Hematopoietic multipotent progenitor cell treated with erythropoietin and hydrocortisone succinate and interleukin-3 and kit ligand, for 4 days (in vitro differentiated cells): ENCODE data around the gene TARDBP.
"Not testable (repeated sequence)": the region's sequence is repeated elsewhere in the genome, so short reads cannot be mapped to it uniquely, and the experiment has no call there.

Experiments used
- DNase-seq: peaks from one replicate; pipeline ENCODE4 v3.0.0-alpha.2; 2015

TARDBP gene

DNA sequence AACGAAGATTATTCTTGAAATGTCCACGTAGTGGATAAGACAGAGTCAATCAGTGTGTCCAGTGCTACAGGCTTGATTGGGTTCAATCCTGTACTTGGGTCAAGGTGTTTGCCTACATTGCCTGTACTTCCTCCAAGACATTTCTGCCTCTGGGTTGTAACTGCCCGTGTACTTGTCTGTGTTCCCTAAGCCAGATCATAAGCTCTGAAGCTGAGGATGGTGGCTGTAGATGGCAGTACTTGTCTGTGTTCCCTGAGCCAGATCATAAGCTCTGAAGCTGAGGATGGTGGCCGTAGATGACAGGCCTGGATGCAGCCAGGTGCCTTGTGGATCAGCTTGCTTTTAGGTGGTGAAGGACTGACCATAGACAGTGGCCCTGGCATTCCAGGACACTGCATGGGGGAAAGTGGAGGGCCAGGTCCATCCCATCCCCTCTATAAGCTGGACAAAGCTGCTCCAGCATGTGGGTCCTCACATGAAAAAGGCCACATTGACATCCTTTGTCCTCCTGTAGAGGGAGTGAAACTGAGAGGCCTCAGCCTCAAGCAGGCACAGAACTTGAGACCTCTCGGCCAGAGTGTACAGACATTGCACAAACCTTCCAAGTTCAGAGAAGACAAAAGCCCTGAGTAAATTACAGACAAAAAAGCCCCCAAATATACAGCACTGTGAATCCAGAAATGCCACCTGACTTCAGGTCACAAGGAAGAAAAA, 49.4 kb downstream of the TARDBP start:
- peak; percentile 23 for DNase-seq

DNA sequence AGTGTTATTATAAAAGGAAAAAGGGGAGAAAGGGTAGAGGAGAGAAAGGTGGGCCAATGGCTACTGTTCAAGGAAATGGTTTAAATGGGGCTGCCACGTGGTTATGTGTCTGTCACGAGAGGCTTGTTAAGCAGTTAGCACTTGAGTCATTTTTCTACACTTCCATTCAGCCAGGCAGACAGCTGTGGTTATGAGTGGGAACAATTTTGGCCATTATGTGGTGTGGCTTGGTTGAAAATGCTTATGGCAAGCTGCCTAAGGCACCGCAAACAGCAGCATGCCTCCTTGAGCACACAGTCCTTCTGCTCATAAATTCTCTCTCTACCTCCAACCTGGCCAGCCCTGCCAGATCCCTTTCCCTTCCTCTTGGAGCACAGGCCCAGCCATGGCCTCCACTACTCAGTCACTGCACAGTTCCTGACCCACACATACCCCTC, 50.5 kb downstream of the TARDBP start:
- DNase-seq = peak; percentile 39

DNA sequence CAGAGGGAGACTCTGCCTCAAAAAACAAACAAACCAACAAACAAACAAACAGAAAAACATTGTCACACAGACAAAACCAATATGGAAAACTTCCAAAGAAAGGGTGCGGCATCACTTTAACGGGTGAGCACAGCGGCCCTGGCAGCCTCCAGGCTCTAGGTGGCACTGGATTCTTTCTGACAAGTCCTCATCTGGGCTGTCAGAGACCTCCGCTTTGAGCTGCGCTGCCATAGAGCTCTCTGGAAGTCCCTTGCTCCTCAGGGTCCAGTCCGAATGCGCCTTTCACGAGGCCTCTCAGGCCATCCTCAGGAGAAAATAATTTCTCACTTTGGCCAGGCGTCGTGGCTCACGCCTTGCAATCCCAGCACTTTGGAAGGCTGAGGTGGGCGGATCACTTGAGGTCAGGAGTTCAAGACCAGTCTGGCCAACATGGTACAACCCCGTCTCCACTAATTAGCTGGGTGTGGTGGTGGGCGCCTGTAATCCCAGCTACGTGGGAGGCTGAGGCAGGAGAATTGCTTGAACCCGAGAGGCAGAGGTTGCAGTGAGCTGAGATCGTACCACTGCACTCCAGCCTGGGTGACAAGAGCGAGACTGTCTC, 51.6 kb downstream of the TARDBP start:
- DNase-seq = peak; percentile 70

DNA sequence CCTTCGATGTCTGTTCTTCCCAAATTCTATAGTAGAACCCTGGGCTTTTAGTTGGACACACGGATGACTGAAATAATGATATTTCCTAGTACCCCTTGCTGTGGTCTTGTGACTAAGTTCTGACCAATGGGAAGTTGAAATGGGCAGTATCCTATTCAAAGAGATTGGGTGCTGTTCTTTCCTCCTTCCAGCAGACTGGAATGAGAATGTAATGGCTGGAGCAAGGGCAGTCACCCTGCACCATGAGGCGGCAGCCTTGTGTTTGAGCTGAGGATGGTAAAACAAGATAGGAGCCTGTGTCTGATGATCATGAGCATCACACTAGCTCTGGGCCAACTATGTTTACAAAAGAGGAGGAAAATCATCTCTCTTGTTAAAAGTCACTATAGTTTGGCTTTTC, 52.5 kb downstream of the TARDBP start:
- DNase-seq = no peak

DNA sequence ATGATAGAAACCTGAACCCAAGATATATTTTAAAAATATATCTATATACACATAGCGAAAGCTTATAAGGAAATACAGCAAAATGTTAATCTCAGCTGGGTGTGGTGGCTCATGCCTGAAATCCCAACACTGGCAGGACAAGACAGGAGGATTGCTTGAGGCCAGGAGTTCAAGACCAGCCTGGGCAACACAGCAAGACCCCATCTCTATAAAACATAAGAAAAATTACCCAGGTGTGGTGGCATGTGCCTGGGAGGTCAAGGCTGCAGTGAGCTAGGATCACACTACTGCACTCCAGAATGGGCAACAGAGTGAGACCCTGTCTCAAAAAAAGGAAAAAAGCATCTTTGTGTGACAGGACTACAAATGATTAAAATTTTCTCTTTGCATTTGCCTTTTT, 53.3 kb downstream of the TARDBP start:
- DNase-seq = no peak

DNA sequence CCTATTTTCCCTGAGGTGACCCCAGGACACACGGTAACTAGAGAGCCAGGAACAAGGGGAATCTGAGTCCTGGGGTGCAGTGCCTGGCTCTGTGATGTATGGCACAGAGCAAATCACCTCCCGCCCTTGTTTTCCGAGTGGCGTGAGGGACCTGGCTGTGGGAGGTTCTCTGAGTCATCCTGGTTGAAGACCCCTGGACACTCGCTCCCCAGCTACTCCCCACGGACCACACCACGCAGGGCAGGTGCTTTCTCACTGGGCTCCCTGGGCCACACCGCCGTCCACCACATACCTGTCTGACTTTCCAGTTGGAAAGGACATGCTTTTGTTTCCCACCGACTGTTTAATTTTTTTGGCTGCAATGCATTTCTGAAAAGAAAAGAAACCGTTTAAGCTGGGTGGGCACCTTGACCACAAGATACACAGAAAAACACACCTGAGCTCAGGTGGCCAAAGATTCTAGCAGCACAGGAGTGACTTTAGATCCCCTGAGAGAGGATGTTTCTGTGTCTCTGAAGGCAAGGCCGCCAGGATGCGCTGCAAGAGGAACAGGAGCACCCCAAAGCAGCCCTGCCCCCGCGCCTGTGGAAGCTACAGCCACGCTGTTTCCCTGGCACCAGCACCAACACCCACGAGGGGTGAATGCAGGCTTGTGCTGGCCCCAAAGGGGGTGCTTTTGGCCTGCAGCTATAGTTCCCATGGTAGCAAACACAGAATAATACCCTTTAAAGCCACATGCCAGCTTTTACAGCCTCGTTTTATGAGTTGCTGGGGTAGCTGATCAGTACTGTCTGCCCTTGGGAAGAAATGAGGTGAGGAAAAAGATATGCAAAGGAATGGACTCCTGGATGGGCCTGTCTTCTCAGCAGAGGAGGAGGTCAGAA, 55.5 kb downstream of the TARDBP start:
- no peak for DNase-seq

DNA sequence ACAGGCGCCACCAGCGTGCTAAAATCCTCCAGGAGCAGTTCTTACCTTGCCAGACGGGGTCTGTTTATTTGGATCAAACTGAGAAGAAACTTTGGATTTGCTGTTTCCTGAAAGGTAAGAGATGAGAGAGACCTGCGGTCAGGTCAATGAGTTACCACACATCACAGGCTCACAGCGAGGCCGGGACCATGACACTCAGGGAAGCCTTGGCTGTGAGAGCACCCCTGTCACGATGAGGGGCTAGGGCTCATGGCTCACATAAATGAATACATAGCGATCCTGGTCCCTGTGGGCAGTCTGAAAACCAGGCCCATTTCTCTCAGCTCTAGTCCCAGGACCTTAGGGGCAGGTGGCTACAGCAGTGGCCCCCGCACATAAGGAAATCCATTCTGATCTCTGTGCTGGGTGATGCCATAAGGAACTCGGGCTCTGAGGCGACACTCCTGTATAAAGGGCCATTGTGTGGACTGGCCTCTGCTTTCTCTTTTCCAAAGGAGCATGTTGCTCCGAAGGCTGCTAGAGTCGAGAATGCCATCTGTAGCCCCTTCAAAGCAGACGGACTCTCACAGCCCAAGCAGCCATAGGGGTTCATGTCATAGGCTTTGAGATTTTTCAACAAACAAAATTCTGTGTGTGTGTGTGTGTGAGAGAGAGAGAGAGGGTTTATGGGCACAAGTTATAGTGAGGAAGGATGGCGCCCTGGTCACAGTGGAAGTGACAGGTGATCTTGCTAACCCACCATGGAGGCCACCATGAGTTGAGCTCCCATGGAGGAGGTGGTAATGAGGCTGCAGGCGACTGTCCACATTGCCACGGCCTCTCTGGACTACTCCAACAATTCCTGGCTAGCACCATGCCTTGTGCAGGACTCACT, 56.4 kb downstream of the TARDBP start:
- no peak for DNase-seq

DNA sequence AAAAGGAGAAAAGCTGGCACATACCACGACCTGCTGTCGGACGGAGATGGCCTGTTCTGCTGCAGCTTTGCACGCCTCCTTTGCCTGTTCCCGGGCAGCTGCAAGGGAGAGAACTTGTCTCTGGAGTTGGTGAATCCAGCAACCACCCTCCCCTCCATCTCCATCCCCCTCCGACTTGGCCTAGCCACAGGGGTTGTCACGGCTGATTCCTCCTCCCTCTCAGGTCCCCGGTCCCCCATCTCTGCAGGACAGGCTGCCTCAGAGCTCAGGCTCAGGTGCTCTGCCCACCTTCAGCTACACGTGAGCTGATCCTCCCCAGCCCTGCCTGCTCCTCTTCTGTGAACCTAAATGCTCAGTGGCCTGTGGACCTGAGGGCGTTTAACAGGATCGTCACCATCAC, 58.4 kb downstream of the TARDBP start:
- no peak for DNase-seq

DNA sequence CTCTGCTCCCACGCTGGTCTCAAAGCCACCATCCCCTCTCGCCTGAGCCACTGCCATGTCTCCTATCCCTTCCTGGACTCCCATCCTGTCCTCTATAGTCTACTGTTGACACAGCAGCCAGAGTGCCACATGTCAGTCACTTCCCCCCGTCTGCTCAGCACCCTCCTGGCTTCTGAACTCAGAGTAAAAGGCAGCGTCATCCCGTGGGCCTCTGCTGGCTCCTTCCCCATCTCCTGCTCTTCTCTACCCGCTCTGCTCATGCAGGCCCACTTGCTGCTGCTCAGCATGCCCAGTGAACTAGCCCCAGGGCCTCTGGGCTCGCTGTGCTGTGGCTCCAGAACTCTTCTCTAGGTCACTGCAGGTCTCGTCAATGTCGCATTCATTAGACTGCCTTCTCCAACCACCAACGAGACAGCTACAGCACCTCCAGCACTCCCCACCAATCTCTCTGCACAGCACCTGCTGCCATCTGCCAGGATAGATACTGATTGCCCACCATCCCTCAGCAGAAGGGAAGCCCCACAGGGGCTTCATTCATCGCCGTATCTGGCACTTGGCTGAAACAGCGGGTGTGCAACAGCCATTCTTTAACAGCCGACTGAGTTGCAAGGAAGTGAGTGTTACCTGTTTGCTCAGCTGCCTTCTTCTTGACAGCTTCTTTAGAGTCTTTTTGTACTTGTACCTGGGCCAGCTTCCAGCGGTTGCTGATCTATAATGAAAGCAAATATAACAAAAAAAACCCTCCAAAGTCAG, 59.2 kb downstream of the TARDBP start:
- DNase-seq = no peak

DNA sequence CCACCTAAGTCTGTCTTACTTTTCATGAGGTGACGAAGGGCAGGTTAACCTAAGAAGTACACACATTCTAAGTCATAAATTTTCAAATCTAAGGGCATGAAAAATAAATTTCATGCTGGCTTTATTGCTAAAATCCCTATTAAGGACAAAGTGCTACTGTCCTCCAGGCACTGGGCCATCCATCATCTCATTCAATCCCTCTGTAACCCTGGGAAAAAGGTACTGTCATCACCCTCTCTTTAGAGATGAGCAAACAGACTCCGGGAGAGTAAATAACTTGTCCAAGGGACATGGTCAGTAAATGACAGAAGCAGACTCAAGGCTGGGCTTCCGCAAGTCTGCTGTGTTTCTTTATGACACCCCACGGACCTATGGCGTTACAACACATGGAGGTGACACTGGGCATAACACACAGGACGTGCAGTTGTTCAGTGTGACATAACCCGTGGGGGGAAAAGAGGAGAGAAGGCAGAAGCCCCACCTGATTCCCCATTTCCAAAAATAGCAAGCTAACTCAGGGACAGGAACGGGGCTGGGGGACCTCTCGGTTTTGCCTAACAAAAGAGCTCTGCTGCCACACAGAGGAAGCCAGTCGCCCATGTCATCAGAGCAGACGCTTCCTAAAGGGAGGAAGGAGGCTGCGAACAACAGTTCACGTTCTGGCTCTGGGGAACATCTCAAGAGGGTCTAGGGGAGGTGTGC, 59.9 kb downstream of the TARDBP start:
- no peak for DNase-seq

DNA sequence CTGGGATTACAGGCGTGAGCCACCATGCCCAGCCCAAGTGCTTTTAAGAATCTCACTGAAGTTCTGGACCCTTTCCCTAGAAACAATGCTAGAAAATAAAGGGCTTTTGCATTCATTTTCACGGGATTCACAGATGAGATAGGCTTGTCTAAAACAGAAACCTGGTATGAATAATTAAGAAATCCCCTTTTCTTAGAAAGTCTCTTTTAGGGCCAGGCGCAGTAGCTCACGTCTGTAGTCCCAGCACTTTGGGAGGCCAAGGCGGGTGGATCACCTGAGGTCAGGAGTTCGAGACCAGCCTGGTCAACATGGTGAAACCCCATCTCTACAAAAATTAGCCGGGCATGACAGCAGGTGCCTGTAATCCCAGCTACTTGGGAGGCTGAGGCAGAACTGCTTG, 60.9 kb downstream of the TARDBP start:
- DNase-seq = not testable (repeated sequence)
